Measurements from ENCODE around the gene PRPH2.
"Not testable (repeated sequence)": the region's sequence is repeated elsewhere in the genome, so short reads cannot be mapped to it uniquely, and the experiment has no call there.

The PRPH2 gene

GRCh38 chr6:42740725-42741124 lies 18.3 kb upstream of the PRPH2 start:
- no peak for DNase-seq

GRCh38 chr6:42735976-42736375 lies 13.6 kb upstream of the PRPH2 start:
- no peak for DNase-seq

GRCh38 chr6:42733867-42734481 lies 11.6 kb upstream of the PRPH2 start:
- not testable (repeated sequence) for DNase-seq

- DNase-seq, result peak; percentile 28
Observed at GRCh38 chr6:42729731-42730130, 7.3 kb upstream of the PRPH2 start.

GRCh38 chr6:42727627-42728026 lies 5.2 kb upstream of the PRPH2 start:
- no peak for DNase-seq

GRCh38 chr6:42727087-42727611 lies 4.8 kb upstream of the PRPH2 start:
- peak; percentile 41 for DNase-seq

- DNase-seq, result peak; percentile 88
Observed at GRCh38 chr6:42726485-42727086, 4.2 kb upstream of the PRPH2 start.

GRCh38 chr6:42726026-42726425 lies 3.6 kb upstream of the PRPH2 start:
- no peak for DNase-seq

- DNase-seq, result no peak
Observed at GRCh38 chr6:42724825-42725224, 2.4 kb upstream of the PRPH2 start.

- peak; percentile 49 for DNase-seq
Observed at GRCh38 chr6:42720739-42721138, 1.7 kb downstream of the PRPH2 start.

GRCh38 chr6:42715871-42716270 lies 6.5 kb downstream of the PRPH2 start:
- DNase-seq, result no peak

GRCh38 chr6:42714098-42714761 lies 8.2 kb downstream of the PRPH2 start:
- DNase-seq, result peak; percentile 59

- no peak for DNase-seq
Observed at GRCh38 chr6:42711930-42712329, 10.5 kb downstream of the PRPH2 start.

- no peak for DNase-seq
Observed at GRCh38 chr6:42710316-42710715, 12.1 kb downstream of the PRPH2 start.

- DNase-seq, result no peak
Observed at GRCh38 chr6:42709871-42710270, 12.5 kb downstream of the PRPH2 start.

GRCh38 chr6:42708096-42708495 lies 14.3 kb downstream of the PRPH2 start:
- no peak for DNase-seq

- DNase-seq, result no peak
Observed at GRCh38 chr6:42707595-42707994, 14.8 kb downstream of the PRPH2 start.

GRCh38 chr6:42704937-42705374 lies 17.4 kb downstream of the PRPH2 start:
- DNase-seq, result no peak

GRCh38 chr6:42704251-42704936 lies 18.0 kb downstream of the PRPH2 start:
- DNase-seq, result no peak

GRCh38 chr6:42702786-42703185 lies 19.6 kb downstream of the PRPH2 start:
- not testable (repeated sequence) for DNase-seq

- peak; percentile 85 for DNase-seq
Observed at GRCh38 chr6:42702200-42702599, 20.2 kb downstream of the PRPH2 start.

GRCh38 chr6:42698217-42698616 lies 24.2 kb downstream of the PRPH2 start:
- DNase-seq, result no peak

GRCh38 chr6:42697268-42697655 lies 25.1 kb downstream of the PRPH2 start:
- DNase-seq, result no peak
